Ecto neural progenitor cell (in vitro differentiated cells): ENCODE measurements around the gene TRERF1.

ENCODE experiments used
- DNase-seq: peaks from one replicate; pipeline ENCODE4 v3.0.0-alpha.2; 2018; ENCODE audit warnings: low spot score

The TRERF1 gene

GRCh38 chr6:42393339-42393738 lies 58.4 kb downstream of the TRERF1 start:
- no peak for DNase-seq

- DNase-seq, result no peak
These were observed 58.9 kb downstream of the TRERF1 start for GRCh38 chr6:42392833-42393232.

- DNase-seq, result no peak
These were observed 60.3 kb downstream of the TRERF1 start for GRCh38 chr6:42391441-42391840.

GRCh38 chr6:42390228-42390934 lies 61.3 kb downstream of the TRERF1 start:
- no peak for DNase-seq

- no peak for DNase-seq
These were observed 62.0 kb downstream of the TRERF1 start for GRCh38 chr6:42389736-42390135.

GRCh38 chr6:42388046-42388445 lies 63.7 kb downstream of the TRERF1 start:
- no peak for DNase-seq

GRCh38 chr6:42387336-42387735 lies 64.4 kb downstream of the TRERF1 start:
- DNase-seq, result no peak

GRCh38 chr6:42385339-42385738 lies 66.4 kb downstream of the TRERF1 start:
- no peak for DNase-seq

GRCh38 chr6:42383421-42384205 lies 68.1 kb downstream of the TRERF1 start:
- no peak for DNase-seq

GRCh38 chr6:42381850-42382249 lies 69.9 kb downstream of the TRERF1 start:
- DNase-seq, result no peak

- DNase-seq, result no peak
These were observed 71.3 kb downstream of the TRERF1 start for GRCh38 chr6:42380228-42380979.

GRCh38 chr6:42378536-42378935 lies 73.2 kb downstream of the TRERF1 start:
- DNase-seq, result no peak

GRCh38 chr6:42378125-42378524 lies 73.6 kb downstream of the TRERF1 start:
- DNase-seq, result no peak

GRCh38 chr6:42375007-42375635 lies 76.6 kb downstream of the TRERF1 start:
- no peak for DNase-seq

- no peak for DNase-seq
These were observed 77.6 kb downstream of the TRERF1 start for GRCh38 chr6:42374018-42374669.

- no peak for DNase-seq
These were observed 79.0 kb downstream of the TRERF1 start for GRCh38 chr6:42372699-42373098.

GRCh38 chr6:42370323-42370985 lies 81.3 kb downstream of the TRERF1 start:
- DNase-seq, result no peak

- no peak for DNase-seq
These were observed 82.2 kb downstream of the TRERF1 start for GRCh38 chr6:42369568-42369967.

GRCh38 chr6:42368181-42368580 lies 83.5 kb downstream of the TRERF1 start:
- no peak for DNase-seq

GRCh38 chr6:42367353-42368011 lies 84.2 kb downstream of the TRERF1 start:
- no peak for DNase-seq

GRCh38 chr6:42366999-42367352 lies 84.8 kb downstream of the TRERF1 start:
- no peak for DNase-seq
